CD4-positive, alpha-beta T cell treated with Interleukin-15 for 4 hours (primary cell): Measurements from ENCODE around the gene GPR39.

Source experiments
- DNase-seq: peaks from one replicate; pipeline ENCODE4 v3.0.0-alpha.2; 2020; ENCODE audit warnings: low spot score

GPR39 gene

GRCh38 chr2:132671151-132671835 lies 254.7 kb downstream of the GPR39 start:
- DNase-seq = no peak

GRCh38 chr2:132676999-132677398 lies 260.4 kb downstream of the GPR39 start:
- no peak for DNase-seq

GRCh38 chr2:132677661-132678060 lies 261.1 kb downstream of the GPR39 start:
- DNase-seq = no peak

- no peak for DNase-seq
Observed at GRCh38 chr2:132678483-132678882, 261.9 kb downstream of the GPR39 start.

GRCh38 chr2:132680544-132680943 lies 263.9 kb downstream of the GPR39 start:
- DNase-seq = no peak

GRCh38 chr2:132681766-132682165 lies 265.2 kb downstream of the GPR39 start:
- no peak for DNase-seq

- no peak for DNase-seq
Observed at GRCh38 chr2:132690664-132691303, 274.2 kb downstream of the GPR39 start.

GRCh38 chr2:132691556-132691955 lies 275.0 kb downstream of the GPR39 start:
- DNase-seq = no peak

GRCh38 chr2:132692816-132693215 lies 276.2 kb downstream of the GPR39 start:
- DNase-seq = no peak
